HG03432 (cell line): ENCODE data around the gene SIK3.
"Not testable (repeated sequence)": the region's sequence is repeated elsewhere in the genome, so short reads cannot be mapped to it uniquely, and the experiment has no call there.

Experiments
- ATAC-seq: cut with Tn5 transposase; IDR thresholded peaks from one replicate; pipeline ENCODE4 v1.9.1; 2021; ENCODE audit warnings: mild to moderate bottlenecking, moderate library complexity; ENCODE audit not compliant: unreplicated experiment

The SIK3 gene

DNA sequence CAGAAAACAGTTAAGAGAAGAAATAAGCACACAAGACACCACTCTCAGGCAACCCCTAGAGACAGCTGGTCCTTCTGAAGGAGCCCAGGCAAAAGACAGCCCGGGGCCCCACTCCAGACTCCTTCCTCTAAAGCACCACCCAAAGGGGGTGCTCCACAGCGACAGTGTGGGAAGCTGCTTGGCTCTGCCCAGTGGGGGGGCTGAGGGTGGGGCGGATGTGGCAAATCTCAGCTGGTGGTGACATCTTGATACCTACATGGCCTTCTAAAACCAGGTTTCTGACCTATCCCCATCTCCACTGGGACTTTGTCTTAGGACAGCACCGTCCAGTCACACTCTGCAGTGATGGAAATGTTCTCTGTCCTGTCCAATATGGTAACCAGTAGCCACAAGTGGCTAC is 250.6 kb downstream of the SIK3 start:
- no peak for ATAC-seq

DNA sequence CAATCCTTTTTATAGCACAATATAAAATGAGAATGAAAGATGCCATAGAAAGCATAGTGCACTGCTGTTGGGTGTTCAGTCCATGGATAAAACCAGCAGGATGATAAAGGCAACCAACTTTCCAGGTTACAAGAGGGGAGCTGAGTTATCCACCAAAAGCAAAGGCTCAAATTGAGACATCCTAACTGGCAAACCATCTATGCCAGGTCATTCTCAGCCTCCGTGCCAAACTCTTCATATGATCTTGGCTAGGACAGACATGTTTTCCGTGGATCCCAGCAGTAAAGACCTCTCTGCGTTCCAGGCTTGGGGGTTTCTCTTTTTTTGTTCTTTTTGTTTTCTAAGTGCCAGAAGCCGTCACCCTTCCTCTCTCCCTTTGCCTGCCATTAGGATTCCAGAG is 253.5 kb downstream of the SIK3 start:
- ATAC-seq, result no peak

DNA sequence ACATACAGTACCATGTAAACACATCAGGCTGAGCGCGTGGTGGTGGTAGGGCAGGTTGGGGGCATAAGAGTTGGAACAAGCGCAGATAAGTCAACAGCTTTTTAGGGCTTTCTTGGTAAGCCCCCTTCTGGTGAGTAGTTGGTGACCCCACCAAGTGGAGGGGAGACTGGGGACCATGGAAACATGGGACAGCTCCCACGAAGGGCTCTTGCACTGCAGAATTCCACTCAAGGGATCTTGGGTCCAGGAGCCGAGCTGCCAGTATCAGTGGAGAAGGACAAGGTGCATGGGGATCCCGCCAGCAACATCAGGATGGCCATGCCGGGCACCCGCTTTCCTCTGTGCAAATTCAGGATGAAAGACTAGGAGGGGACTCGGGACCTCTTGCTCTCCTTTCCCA is 254.6 kb downstream of the SIK3 start:
- no peak for ATAC-seq

DNA sequence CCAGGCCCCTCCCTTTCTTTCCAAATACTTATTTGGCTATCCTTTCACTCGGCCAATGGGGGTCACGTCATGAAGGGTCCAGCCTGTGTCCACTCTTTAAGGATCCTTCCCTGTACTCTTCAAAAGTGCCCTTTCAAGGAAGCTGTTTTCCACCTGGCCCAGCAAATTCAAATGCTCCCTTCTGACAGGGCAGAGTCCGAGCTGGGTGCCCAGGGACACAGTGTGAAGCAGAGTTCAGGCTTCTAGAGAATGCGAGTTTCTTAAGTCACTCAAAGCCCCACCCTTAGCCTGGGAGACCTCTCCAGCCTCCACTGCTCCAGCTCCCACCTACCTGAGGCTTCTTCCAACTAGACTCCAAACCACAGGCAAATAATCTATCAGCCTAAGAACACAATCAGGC is 255.3 kb downstream of the SIK3 start:
- no peak for ATAC-seq

DNA sequence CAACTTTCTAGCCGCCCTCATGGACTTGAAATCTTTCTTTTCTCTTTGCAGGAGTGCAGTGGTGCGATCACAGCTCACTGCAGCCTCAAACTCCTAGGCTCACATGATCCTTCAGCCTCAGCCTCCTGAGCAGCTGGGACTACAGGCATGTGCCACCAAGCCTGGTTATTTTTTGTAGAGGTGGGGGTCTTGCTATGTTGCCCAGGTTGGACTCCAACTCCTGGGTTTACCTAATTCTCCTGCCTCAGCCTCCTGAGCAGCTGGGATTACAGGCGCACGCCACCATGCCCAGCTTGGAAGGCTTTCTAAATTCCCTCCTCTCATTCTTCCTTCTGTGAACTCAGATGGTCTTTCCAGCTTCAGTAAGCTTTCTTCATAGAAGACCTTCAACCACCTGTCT is 256.1 kb downstream of the SIK3 start:
- no peak for ATAC-seq

DNA sequence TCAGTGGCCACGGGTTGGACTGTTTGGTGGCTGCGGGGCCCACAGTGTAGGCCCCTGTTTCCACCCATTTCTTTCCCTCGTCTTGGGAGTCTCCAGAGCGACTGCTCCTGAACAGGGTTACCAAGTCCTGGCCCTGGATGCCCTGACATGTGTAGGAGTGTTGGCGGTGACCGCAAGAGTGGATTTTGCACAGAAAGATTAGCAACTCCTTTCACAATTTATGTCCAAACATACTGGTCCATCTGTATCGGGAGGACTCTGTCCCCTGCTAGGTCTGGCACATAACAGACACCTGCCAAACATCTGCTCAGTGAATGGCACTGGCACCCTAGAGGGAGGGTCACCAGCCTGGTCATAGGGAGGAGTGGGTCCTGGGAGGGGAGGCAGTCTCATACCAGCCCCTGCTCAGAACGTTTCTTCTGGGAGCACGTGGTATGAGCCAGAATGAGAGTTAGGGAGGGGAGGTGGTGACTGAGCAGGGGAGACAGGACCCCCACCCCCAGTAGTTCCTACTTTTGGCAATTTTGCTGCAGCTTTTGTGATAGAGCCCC is 257.4 kb downstream of the SIK3 start:
- ATAC-seq, result no peak

DNA sequence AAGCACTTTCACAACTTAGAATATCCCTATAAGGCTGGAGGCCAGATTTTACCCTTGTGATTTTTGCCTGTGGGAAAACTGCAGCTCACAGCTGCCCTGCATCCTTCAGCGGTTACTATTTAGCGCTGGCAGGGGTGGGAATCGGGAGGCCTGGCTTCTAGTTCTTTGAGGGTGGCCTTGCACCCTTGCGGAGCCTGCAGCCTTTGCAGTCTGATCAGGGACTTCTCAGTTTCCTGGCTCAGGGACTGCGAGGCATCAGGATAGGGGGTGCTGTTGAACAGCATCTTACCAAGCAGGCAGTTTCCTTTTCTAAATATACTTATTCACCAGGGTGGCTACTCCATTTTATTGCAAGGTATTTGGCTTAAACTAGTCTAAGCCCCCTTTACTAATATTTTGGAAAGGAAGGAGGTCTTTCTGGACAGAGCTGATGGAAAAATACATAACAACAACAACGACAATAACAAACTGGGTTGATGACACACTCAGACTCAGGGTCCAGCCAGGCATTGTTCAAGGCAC is 257.9 kb downstream of the SIK3 start:
- no peak for ATAC-seq

DNA sequence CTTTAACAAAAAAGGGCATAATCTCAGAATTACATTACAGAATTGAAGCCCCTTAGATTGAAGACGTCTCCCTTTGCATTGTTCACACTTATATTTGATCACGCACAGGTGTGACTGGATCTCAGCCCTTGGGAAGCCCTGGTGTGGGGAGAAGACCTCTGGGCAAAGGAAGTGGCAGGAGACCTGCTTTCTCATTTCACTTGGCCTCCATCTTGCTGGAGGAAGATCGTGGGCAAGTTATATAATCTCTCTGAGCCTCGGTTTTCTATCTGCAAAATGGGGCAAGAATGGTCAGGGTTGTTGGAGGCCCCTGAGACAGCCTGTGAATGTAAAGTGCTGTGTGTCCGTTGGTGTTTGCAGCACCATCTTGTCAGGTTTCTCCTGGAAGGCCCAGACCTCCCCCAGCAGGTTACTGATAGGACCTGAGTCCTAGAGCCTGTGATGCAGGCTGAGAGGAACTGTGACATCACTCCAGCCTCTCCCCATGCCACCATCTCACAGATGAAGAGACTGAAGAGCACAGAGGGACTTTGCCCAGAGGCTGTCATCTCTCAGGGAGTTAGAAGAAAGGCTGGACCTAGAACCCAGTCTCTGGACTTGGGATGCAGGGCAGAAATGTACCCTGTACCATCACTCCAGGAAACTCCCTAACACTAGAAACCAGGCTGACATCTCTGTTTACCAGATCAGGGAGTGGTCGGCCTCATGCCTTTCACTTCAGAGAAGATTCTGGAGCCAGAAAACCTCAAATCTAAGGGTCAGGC is 259.7 kb downstream of the SIK3 start:
- ATAC-seq, result no peak

DNA sequence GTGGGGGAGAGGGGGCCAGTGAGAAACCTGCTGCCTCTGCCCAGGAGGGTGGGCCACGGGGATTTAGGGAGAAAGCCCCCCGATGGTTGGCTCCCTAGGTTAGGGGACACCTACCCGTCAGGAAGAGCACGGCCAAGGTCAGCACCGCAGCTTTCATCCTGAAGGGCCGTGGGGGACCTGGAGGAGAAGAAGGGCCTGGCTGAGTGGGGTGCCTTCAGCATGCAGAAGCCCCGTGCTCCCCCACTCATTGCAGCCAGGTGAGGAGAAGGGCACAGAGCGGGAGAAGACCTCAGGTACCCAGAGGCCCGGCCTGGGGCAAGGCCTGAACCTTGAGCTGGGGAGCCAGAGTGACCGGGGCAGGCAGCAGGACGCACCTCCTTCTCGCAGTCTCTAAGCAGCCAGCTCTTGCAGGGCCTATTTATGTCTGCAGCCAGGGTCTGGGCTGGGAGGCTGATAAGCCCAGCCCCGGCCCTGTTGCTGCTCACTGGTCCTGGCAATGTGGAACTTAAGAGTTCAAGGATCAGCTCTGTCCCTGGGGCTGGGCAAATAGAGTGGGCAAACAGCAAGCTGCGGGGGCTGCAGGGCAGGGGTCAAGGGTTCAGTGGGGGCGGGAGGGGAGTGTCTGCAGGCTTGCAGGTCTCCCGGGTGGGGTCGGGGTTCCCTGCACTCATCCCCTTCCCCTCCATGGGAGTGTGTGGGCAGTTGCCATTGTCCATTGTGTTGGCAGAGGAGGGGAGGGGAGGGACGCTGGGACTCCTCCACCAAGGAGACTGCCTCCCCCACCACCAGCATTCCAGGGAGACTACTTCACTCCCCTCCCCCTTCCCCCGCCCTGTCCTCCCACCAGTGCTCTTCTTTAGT is 260.8 kb downstream of the SIK3 start, which contains the start of gene APOA1:
TSS of gene APOA1 (minus strand) at position 392 of the 861 bp plus-strand sequence. CDS start at position 157, 235 bp downstream.
- no peak for ATAC-seq

DNA sequence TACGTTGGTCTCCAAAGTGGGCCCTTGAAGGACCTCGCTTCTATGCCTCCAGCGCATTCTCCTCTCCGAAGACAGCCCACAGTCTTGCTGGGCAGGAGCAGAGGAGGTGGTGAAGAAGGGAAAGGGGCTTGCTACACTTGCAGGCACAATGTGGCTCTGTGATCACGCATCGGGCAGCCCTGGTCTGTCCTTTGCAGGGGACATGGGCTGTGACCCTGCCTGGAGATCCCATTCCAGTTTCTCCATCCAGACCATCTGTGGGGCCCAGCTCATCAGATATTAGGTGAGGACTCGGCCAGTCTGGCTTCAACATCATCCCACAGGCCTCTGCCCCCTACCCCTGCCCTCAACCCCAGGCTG is 261.6 kb downstream of the SIK3 start:
- no peak for ATAC-seq

DNA sequence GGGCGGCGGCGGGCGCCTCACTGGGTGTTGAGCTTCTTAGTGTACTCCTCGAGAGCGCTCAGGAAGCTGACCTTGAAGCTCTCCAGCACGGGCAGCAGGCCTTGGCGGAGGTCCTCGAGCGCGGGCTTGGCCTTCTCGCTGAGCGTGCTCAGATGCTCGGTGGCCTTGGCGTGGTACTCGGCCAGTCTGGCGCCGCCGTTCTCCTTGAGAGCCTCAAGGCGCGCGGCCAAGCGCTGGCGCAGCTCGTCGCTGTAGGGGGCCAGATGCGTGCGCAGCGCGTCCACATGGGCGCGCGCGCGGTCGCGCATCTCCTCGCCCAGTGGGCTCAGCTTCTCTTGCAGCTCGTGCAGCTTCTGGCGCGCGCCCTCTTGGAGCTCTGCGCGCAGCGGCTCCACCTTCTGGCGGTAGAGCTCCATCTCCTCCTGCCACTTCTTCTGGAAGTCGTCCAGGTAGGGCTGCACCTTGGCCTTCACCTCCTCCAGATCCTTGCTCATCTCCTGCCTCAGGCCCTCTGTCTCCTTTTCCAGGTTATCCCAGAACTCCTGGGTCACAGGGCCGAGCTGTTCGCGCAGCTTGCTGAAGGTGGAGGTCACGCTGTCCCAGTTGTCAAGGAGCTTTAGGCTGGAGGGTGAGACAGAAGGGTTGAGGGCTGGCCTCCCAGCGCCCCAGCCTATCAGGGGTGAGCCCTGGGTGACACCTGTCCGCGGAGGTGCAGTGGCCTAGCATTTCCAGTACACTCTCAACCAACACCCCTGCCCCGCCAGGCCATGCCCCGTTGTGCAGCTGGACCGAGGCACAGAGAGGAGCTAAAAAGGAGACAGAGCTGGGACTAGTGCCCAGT is 262.2 kb downstream of the SIK3 start:
- peak; percentile 88 for ATAC-seq

DNA sequence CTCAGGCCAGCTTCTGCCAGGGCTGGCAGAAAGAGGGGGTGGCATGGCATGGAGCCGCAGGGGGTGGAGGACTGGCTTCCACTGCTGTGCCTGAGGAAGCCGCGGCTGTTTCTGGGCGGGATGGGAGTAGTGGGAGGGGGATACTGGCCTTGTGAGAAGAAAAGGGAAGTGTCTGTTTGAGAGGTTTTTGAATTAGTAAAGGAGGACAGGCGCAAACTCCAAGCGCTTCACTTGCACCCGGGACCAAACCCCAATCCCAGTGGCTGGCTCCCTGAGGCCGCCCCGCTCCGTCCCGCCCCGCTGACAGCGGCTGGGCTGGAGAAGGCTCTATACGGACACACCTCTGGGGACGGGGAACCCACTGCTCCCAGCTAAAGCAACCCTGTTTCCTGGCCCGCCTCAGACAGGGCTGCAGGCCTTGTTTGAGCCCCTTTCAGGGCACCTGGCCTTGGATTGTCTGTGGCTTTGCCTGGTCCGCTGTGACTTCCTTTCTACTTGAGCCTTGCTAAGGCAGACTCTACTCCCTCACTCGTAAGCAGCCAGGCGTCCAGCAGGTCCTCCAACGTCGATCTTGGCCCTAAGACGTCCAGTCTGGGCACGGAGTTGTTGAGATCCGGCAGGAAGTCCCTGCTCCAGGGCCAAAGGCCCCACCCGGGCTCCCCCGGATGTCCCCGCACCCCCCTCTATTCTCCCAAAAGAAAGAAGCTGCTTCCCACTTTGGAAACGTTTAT is 263.0 kb downstream of the SIK3 start:
- peak; percentile 21 for ATAC-seq

DNA sequence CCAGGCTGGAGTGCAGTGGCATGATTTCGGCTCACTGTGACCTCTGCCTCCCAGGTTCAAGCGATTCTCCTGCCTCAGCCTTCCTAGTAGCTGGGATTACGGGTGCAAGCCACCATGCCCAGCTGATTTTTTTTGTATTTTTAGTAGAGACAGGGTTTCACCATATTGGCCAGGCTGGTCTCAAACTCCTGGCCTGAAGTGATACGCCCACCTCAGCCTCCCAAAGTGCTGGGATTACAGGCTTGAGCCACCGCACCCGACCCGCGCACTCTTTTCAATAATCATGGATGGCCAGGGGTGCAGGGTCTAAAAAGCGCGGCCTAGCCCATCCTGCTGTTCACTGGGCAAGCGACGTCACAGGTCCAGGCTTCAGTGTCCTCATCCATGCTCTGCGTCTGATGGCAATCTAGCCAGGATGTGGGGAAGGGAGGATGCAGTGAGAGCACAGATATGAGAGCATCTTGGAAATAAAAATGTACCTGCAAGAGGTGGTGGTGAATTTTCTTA is 263.6 kb downstream of the SIK3 start:
- ATAC-seq, result not testable (repeated sequence)

DNA sequence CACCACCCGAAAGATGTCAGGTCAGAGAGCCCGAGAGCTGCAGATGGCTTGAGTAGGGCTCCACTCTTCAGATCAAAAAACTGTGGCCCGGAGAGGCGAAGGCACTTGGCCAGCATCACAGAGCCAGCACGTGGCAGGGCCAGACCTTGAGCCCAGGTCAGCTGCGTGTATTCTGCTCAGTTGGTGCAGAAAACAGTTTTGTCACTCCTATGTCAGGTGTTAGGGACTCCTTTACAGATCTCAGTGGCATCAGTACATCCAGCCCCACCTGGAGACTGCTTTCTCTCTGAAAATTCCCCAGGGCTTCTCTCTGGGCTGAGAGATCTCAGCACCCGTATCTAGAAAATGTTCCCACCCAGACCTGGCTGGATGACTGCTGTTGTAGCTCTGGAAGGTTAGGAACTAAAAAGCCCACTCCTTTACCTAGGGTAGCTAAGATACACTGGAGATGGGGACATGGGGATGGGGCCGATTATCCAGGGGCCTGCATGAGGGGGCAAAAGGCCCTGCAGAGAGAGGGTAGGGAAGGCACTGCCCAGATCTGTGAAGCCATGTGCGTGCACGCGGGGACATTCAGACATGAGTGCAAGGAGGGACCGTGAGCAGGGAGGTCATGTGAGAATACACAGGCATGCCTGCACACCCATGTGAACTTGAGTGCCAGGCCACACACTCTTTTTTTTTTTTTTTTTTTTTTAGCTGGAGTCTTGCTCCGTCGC is 264.3 kb downstream of the SIK3 start:
- ATAC-seq, result no peak

DNA sequence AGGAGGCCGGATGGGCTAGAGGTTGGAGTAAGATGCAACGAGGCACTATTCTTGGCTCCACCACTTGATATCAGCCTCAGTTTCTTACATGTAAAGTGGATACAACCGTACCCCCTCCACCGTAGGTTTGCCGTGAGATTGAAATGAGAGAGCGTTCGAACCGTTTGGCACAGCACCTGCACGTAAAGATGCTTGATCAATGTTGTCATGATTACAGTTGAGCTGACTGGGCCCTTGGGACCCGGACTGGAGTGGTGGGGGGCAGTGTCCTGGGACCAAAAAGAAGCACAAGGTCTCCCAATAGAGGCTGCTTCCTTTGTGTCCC is 264.8 kb downstream of the SIK3 start:
- no peak for ATAC-seq

DNA sequence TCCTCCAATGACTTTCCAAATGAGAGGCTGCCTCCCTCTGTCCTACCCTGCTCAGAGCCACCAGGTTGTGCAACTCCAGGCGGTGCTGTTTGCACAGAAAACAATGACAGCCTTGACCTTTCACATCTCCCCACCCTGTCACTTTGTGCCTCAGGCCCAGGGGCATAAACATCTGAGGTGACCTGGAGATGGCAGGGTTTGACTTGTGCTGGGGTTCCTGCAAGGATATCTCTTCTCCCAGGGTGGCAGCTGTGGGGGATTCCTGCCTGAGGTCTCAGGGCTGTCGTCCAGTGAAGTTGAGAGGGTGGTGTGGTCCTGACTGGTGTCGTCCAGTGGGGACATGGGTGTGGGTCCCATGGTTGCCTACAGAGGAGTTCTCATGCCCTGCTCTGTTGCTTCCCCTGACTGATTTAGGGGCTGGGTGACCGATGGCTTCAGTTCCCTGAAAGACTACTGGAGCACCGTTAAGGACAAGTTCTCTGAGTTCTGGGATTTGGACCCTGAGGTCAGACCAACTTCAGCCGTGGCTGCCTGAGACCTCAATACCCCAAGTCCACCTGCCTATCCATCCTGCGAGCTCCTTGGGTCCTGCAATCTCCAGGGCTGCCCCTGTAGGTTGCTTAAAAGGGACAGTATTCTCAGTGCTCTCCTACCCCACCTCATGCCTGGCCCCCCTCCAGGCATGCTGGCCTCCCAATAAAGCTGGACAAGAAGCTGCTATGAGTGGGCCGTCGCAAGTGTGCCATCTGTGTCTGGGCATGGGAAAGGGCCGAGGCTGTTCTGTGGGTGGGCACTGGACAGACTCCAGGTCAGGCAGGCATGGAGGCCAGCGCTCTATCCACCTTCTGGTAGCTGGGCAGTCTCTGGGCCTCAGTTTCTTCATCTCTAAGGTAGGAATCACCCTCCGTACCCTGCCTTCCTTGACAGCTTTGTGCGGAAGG is 265.6 kb downstream of the SIK3 start:
- ATAC-seq, result no peak

DNA sequence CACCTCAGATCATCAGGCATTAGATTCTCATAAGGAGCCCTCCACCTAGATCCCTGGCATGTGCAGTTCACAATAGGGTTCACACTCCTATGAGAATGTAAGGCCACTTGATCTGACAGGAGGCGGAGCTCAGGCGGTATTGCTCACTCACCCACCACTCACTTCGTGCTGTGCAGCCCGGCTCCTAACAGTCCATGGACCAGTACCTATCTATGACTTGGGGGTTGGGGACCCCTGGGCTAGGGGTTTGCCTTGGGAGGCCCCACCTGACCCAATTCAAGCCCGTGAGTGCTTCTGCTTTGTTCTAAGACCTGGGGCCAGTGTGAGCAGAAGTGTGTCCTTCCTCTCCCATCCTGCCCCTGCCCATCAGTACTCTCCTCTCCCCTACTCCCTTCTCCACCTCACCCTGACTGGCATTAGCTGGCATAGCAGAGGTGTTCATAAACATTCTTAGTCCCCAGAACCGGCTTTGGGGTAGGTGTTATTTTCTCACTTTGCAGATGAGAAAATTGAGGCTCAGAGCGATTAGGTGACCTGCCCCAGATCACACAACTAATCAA is 266.4 kb downstream of the SIK3 start:
- no peak for ATAC-seq
